GM12864 (cell line): Measurements from ENCODE around the gene VARS2.

ENCODE experiments used
- DNase-seq: peaks from one replicate; pipeline ENCODE4 v3.0.0-alpha.2; 2011; ENCODE audit warnings: low read depth
- H3K4me3 ChIP-seq: 2 replicates; pipeline ENCODE4 v1.5.1; 2011; ENCODE audit warnings: mild to moderate bottlenecking, low read depth, low read length, control low read depth
- TF ChIP-seq, protein P1 (sequence below): IDR thresholded peaks from 2 replicates; pipeline ENCODE4 v1.5.1; 2011; ENCODE audit warnings: low read depth, mild to moderate bottlenecking, moderate library complexity, low read length, control low read depth, inconsistent platforms; ENCODE audit errors: missing control alignments

The VARS2 gene

DNA sequence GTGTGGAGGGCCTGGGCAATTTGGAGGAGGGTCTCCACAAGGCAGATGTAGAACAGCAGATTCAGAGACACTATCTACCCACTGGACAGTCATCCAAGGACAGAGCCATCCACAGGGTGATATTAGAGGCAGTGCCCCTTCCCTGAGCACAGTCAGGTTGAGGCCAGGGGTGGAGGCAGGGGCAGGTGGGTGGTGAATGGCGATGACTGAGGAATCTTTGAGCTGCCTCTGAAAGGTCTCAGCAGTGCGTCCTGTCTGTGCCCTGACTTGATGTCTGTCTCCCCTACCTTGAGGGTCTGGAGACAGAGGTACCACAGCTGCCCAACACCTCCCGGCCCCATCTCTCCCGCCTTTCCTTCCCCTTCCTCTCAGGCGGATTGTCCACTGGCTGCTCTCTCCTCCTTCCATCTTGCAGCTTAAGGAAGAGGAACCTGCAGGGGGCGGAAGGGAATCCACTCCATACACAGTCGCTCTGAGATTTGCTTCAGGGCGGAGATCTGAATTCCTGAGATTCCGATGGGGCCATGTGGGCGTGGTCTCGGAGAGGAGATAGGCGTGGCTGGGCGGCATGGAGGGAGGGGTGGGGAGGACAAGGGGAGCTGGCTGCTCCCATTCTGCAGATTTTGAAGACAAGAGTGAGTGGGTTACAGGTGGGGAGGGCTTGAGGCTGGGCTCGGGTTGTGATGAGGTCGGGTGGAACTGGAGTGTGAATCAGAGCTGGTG lies 28.5 kb downstream of the VARS2 start:
- TF ChIP-seq, protein P1, sequence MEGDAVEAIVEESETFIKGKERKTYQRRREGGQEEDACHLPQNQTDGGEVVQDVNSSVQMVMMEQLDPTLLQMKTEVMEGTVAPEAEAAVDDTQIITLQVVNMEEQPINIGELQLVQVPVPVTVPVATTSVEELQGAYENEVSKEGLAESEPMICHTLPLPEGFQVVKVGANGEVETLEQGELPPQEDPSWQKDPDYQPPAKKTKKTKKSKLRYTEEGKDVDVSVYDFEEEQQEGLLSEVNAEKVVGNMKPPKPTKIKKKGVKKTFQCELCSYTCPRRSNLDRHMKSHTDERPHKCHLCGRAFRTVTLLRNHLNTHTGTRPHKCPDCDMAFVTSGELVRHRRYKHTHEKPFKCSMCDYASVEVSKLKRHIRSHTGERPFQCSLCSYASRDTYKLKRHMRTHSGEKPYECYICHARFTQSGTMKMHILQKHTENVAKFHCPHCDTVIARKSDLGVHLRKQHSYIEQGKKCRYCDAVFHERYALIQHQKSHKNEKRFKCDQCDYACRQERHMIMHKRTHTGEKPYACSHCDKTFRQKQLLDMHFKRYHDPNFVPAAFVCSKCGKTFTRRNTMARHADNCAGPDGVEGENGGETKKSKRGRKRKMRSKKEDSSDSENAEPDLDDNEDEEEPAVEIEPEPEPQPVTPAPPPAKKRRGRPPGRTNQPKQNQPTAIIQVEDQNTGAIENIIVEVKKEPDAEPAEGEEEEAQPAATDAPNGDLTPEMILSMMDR: no peak
- DNase-seq: no peak
- H3K4me3 ChIP-seq: no peak overlapping the region

DNA sequence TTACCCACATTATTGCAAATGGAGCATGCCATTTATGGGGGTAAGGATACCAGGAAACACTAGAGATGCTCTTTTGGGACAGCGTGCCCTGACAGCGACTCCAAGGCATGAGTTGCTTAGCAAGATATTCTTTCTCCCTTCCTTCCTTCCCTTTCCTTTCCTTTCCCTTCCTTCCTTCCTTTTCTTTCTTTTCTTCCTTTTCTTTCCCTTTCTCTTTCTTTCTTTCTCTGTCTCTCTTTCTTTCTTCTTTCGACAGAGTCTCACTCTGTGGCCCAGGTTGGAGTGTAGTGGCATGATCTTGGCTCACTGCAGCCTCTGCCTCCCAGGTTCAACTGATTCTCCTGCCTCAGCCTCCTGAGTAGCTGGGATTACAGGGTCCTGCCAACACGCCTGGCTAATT lies 30.0 kb downstream of the VARS2 start:
- DNase-seq: no peak
- TF ChIP-seq, protein P1: no peak
- H3K4me3 ChIP-seq: no peak overlapping the region

DNA sequence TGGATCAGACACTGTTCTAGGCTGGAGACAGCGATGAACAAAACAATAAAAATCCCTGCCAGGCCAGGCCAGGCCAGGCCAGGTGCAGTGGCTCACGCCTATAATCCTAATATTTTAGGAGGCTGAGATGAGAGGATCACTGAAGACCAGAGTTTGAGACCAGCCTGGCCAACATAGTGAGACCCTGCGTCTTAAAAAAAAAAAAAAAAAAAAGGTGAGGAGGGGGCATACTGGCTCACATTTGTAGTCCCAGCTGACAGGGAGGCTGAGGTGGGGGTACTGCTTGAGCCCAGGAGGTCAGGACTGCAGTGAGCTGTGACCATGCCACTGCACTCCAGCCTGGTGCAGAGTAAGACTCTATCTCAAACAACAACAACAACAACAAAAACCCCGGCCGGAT lies 31.2 kb downstream of the VARS2 start:
- TF ChIP-seq, protein P1: no peak
- H3K4me3 ChIP-seq: no peak overlapping the region
- no peak for DNase-seq

DNA sequence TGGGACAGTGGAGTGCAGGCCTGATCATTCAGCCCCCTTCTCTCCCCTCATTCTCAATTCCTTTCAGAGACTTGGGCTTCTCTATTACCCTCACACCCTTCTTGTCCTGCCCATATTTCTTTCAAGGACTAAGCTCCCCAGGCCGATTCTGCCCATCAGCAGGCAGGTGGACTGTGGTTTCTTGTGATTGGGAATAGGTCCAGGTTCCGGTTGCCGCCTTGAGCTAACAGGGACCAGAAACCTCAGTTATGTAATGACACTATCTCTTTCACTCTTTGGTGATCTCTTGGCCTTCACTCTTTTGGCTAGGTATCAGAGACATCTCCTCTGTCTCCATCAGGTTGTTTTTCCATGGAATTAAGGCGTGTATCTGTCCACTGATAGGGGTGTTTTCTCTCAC lies 33.2 kb downstream of the VARS2 start:
- no peak overlapping the region for H3K4me3 ChIP-seq
- no peak for DNase-seq
- TF ChIP-seq, protein P1: no peak

DNA sequence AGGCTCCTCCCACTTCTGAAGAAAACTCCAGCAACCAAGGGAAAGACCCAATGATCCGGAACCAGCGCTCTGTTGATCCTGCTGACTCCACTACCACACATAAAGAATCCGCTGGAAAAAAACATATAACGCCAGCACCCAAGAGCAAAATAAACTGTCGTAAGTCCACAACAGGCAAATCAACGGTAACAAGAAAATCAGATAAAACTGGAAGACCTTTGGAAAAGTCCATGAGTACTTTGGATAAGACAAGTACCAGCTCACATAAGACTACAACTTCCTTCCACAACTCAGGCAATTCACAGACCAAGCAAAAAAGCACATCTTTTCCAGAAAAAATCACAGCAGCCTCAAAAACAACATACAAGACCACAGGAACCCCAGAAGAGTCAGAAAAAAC lies 34.8 kb downstream of the VARS2 start:
- DNase-seq: no peak
- no peak overlapping the region for H3K4me3 ChIP-seq
- TF ChIP-seq, protein P1: no peak

DNA sequence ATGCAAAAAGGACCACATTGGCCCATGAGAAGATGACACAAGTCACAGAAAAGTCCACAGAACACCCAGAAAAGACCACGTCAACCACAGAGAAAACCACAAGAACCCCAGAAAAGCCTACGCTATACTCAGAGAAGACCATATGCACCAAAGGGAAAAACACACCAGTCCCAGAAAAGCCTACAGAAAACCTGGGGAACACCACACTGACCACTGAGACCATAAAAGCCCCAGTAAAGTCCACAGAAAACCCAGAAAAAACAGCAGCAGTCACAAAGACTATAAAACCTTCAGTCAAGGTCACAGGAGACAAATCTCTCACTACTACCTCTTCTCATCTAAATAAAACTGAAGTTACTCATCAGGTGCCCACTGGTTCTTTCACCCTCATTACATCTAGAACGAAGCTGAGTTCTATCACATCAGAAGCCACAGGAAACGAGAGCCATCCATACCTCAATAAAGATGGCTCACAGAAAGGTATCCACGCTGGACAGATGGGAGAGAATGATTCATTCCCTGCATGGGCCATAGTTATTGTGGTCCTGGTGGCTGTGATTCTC lies 38.0 kb downstream of the VARS2 start:
- H3K4me3 ChIP-seq: no peak overlapping the region
- peak; percentile 37 for DNase-seq
- TF ChIP-seq, protein P1: no peak

DNA sequence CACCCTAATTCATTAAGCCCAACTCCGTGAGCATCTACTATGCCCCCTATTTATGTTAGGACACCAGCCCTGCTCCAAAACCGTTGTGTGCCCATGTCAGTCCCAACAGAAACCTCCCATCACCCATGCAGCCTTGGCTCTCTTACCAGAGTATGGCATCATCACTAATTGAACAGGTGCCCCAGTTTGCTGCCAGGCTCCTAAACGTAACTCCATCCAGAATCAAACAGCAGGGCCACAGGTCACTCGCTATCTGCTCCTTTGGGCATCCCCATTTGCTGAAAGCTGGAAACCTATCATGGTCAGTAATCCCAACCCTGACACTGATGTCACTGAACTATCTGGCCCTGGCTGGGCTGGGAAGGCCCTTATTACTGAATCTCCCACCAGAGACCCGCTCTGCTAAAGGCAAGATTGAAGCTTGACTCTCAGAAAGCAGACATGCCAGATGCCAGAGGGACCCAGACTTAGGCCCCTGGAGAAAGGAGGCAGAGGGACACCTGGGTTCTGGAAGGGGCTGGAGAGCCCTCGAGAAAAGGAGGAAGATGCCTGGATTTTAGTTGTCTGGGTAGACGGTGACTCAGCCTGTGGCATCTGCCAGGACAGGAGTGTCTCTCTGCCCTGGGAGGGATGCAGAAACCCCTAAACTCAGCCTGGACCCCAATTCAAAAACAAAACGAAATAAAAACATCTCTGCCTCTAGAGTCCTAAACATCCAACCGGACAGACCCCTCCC lies 40.8 kb downstream of the VARS2 start:
- no peak for DNase-seq
- H3K4me3 ChIP-seq: peak overlapping the region; percentile 54
- TF ChIP-seq, protein P1: no peak
